ENCODE data around the gene DYNLRB1. TPM values are rescaled to one million over a fixed set of nuclear protein-coding genes. Genes with fewer than 3 reads are reported as not detected.
"Not testable (repeated sequence)": the region's sequence is repeated elsewhere in the genome, so short reads cannot be mapped to it uniquely, and the experiment has no call there.

DYNLRB1 gene
- total RNA-seq, 4 donors from 2014 or later = 20.8 to 289 (median 149) TPM

DNA sequence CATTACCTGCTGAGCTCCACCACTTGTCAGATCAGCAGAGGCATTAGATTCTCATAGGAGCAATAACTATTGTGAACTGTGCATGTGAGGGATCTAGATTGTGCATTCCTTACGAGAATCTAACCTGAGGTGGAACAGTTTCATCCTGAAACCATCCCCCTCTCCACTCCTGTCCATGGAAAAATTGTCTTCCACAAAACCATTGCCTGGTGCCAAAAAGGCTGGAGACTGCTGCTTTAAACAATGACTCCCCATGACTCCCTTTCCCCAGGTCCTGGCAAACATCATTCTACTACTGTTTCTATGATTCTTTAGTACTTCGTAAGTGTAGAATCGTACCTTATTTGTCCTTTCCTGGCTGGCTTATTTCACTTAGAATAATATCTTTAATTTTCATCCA is 9.7 kb upstream of the DYNLRB1 start:
- Histone ChIP-seq H3K27me3 (no peaks in the 10 kb centered on the region), H3K9me3 (no peaks in the 10 kb centered on the region), H3K4me1 (no peaks in the 10 kb centered on the region), H3K27ac (no peak overlapping the region), H3K4me3 (no peak overlapping the region), H3K36me3 (no peaks in the 10 kb centered on the region)
- intact Hi-C loops (cut with DNase I; ENCODE audit: low total_unique reads) = no loop called here
- no peak for TF ChIP-seq POLR2A (IDR thresholded peaks at IDR 0.05)
- DNase-seq = no peak

DNA sequence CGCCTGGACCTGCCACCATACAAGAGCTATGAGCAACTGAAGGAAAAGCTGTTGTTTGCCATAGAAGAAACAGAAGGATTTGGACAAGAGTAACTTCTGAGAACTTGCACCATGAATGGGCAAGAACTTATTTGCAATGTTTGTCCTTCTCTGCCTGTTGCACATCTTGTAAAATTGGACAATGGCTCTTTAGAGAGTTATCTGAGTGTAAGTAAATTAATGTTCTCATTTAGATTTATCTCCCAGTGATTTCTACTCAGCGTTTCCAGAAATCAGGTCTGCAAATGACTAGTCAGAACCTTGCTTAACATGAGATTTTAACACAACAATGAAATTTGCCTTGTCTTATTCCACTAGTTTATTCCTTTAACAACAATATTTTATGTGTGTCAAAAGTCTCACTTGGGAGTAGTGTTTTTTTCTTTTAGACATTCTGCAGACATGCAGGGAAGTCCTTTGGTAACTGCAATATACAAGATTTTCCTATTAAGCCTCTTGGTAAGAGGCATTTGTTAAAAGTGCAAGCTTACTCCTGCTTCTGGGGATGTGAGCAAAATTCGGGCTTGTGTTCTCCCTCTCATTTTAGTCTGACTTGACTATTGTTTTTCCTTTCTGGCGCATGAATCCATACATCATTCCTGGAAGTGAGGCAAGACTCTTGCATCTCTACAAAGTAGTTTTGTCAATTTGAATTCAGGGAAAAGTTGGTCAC is 8.4 kb upstream of the DYNLRB1 start:
- no peak for DNase-seq
- H3K4me3 ChIP-seq = no peak overlapping the region
- H3K4me1 ChIP-seq = no peaks in the 10 kb centered on the region
- H3K36me3 ChIP-seq = no peaks in the 10 kb centered on the region
- no peaks in the 10 kb centered on the region for H3K9me3 ChIP-seq
- H3K27me3 ChIP-seq = no peaks in the 10 kb centered on the region
- no peak overlapping the region for H3K27ac ChIP-seq
- no peak for TF ChIP-seq POLR2A (IDR thresholded peaks at IDR 0.05)
- intact Hi-C loops (cut with DNase I; ENCODE audit: low total_unique reads) = no loop called here

DNA sequence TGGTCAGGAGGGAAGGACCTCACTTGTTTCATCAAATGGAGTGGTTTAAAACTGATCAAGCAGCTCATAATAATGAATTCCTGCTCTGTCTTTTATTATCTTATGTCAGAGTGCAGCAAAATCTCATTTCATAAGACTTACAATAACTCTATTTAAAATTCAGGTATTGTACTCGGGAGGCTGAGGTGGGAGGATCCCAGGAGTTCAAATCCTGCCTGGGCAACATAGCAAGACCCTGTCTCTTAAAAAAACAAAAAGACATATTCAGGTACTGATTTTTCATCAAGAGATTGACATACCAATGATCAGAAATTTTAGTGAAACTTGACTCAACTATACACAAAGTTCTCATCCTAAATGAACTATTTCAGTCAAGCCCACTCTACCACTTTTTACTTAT is 5.6 kb upstream of the DYNLRB1 start:
- Histone ChIP-seq H3K4me1 (peaks cover 0 to 6% of the 10 kb centered on the region in 2 donors), H3K27ac (no peak overlapping the region), H3K9me3 (no peaks in the 10 kb centered on the region), H3K27me3 (no peaks in the 10 kb centered on the region), H3K36me3 (no peaks in the 10 kb centered on the region), H3K4me3 (no peak overlapping the region)
- no peak for DNase-seq
- intact Hi-C loops (cut with DNase I; ENCODE audit: low total_unique reads) = no loop called here
- no peak for TF ChIP-seq POLR2A (IDR thresholded peaks at IDR 0.05)
- TF ChIP-seq, protein P1, sequence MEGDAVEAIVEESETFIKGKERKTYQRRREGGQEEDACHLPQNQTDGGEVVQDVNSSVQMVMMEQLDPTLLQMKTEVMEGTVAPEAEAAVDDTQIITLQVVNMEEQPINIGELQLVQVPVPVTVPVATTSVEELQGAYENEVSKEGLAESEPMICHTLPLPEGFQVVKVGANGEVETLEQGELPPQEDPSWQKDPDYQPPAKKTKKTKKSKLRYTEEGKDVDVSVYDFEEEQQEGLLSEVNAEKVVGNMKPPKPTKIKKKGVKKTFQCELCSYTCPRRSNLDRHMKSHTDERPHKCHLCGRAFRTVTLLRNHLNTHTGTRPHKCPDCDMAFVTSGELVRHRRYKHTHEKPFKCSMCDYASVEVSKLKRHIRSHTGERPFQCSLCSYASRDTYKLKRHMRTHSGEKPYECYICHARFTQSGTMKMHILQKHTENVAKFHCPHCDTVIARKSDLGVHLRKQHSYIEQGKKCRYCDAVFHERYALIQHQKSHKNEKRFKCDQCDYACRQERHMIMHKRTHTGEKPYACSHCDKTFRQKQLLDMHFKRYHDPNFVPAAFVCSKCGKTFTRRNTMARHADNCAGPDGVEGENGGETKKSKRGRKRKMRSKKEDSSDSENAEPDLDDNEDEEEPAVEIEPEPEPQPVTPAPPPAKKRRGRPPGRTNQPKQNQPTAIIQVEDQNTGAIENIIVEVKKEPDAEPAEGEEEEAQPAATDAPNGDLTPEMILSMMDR (IDR thresholded peaks at IDR 0.05) = no peak

DNA sequence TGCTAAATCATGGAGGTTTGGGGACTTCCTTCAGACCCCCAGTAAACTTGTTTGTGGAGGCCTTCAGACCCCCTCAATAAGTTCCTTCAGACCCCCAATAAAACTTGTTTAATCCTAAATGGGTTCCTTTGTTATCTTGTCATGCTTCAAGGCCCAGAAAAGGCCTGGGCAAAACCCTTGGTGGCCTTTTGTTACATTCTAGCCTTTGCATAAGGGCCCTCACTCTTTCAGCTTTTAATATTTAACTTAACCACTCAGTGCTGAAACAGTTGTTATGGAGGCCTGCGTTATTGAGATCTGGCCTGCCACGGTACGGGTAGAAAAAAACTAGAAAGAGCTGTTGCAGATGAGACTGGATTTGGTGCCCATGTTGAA is 4.3 kb upstream of the DYNLRB1 start:
- no peak for DNase-seq
- Histone ChIP-seq H3K36me3 (no peaks in the 10 kb centered on the region), H3K4me3 (no peak overlapping the region), H3K9me3 (no peaks in the 10 kb centered on the region), H3K27ac (no peak overlapping the region), H3K27me3 (no peaks in the 10 kb centered on the region), H3K4me1 (peaks cover 0 to 6% of the 10 kb centered on the region in 2 donors)
- TF ChIP-seq, protein P1 (IDR thresholded peaks at IDR 0.05) = no peak
- no peak for TF ChIP-seq POLR2A (IDR thresholded peaks at IDR 0.05)
- intact Hi-C loops (cut with DNase I; ENCODE audit: low total_unique reads) = no loop called here

DNA sequence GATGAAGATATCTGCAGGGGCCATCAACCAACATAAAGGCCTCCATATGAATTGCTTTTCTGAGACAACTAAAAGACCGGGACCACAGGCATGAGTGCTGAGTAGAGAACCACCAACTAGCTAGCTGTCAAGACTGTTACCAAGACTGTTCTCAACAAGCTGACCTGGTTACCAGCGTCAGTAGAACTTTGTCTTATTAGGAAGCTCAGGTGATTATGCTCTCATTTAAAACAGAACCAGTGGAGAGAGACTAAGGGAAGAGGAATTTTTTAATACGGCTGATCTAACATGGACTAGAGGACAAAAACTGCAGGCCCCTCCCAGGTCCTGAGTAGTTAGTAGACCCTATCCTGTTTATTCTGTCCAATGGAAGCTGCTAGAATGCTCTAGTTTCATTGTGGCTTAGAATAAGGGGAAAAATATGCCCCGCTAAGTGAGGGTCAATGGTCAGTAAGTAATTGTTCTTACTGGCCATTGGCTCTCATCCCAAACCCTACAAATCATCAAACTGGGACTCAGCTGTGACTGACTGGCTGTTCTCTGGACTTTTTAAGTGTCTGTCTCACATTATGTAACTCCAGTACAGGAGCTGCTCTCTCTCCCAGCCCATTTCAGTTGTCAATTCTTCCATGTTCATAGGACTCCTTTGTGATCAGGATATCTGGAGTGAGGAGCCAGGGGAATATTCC is 3.8 kb upstream of the DYNLRB1 start:
- H3K4me1 ChIP-seq = peaks cover 0 to 6% of the 10 kb centered on the region in 2 donors
- no peaks in the 10 kb centered on the region for H3K9me3 ChIP-seq
- TF ChIP-seq POLR2A (IDR thresholded peaks at IDR 0.05) = no peak
- no peak overlapping the region for H3K4me3 ChIP-seq
- no peak for DNase-seq
- no peaks in the 10 kb centered on the region for H3K27me3 ChIP-seq
- intact Hi-C loops (cut with DNase I; ENCODE audit: low total_unique reads) = no loop called here
- H3K27ac ChIP-seq = no peak overlapping the region
- no peaks in the 10 kb centered on the region for H3K36me3 ChIP-seq

DNA sequence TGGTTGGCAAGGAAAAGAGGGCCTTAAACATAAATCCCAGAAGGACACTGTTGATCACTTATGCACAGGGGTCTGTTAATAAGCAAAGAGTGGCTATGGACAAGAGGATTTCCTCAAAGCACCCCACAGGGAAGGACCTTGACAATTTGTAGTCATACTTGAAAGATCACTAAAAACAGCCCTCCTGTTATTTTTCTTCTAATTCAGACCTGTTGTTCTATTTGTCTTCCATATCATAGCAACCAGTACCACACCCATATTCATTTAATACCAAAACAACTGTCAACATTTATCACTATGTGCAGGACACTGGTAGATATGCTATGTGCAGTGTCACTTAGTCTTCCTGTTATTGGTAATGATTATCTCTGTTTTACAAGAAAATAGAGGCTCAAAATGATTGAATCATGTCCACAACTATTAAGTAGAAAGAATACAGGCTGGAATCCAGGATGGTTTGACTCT is 3.2 kb upstream of the DYNLRB1 start:
- DNase-seq = no peak
- H3K36me3 ChIP-seq = no peaks in the 10 kb centered on the region
- H3K27me3 ChIP-seq = no peaks in the 10 kb centered on the region
- TF ChIP-seq, protein P1 (IDR thresholded peaks at IDR 0.05) = no peak
- H3K27ac ChIP-seq = no peak overlapping the region
- H3K9me3 ChIP-seq = no peaks in the 10 kb centered on the region
- no peak overlapping the region for H3K4me3 ChIP-seq
- intact Hi-C loops (cut with DNase I; ENCODE audit: low total_unique reads) = no loop called here
- peaks cover 0 to 6% of the 10 kb centered on the region in 2 donors for H3K4me1 ChIP-seq

DNA sequence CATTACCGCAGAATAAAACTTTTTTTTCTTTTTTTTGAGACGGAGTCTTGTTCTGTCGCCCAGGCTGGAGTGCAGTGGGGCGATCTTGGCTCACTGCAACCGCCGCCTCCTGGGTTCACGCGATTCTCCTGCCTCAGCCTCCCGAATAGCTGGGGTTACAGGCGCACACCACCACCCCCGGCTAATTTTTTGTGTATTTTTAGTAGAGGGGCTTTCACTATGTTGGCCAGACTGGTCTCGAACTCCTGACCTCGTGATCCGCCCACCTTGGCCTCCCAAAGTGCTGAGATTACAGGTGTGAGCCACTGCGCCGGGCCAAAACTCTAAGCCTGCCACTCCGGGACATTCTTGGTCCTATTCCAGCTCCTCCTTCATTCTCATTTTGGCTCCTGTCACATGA is 2.2 kb upstream of the DYNLRB1 start:
- H3K4me3 ChIP-seq; H3K9me3 ChIP-seq; H3K4me1 ChIP-seq; H3K27ac ChIP-seq; H3K36me3 ChIP-seq; intact Hi-C loops (cut with DNase I; ENCODE audit: low total_unique reads); DNase-seq; H3K27me3 ChIP-seq: not testable (repeated sequence)
